Testis (tissue), 2 donors: Measurements from ENCODE around the gene GRIK4.

Experiments used
- CTCF ChIP-seq, 3 experiments: fragments of 450-650 bp in 2 of 3; fragments of 200-600 bp in 1 of 3; sonication (generic) in 1 of 3; IDR thresholded peaks; one replicate each; pipeline ENCODE4 v1.5.1; 2016 to 2019; ENCODE audit warnings: antibody characterized with exemption in 3 of 3, mild to moderate bottlenecking in 2 of 3, moderate library complexity in 1 of 3
- POLR2A ChIP-seq: fragments of 450-650 bp; IDR thresholded peaks from one replicate; pipeline ENCODE4 v1.6.1; 2017; ENCODE audit warnings: antibody characterized with exemption, mild to moderate bottlenecking, moderate library complexity

DNA sequence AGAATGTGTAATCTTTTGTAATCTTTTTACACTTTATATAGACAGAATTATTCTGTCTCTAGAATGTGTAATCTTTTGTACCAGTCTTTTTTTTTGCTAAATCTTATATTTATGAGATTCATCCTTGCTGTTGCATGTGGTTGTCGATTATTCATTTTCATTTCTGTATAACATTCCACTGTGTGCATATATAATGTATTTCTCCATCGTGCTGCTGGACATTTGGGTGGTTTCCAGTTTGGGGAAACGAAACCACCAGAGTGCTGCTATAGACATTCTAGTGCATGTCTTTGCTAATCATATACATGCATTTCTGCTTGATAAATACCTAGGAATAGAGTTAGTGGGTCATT is 146.5 kb downstream of the GRIK4 start:
- no peak for TF ChIP-seq CTCF (IDR thresholded peaks at IDR 0.05)
- no peak for TF ChIP-seq POLR2A
